ENCODE results near the gene NDRG4. TPM values are rescaled to one million over a fixed set of nuclear protein-coding genes. Genes with fewer than 3 reads are reported as not detected.

The NDRG4 gene
- total and polyA plus RNA-seq, 2 donors (not counting 3 experiments of a cell fraction or from before 2014, with no cell fraction given), result 35.8 to 74.3 TPM

DNA sequence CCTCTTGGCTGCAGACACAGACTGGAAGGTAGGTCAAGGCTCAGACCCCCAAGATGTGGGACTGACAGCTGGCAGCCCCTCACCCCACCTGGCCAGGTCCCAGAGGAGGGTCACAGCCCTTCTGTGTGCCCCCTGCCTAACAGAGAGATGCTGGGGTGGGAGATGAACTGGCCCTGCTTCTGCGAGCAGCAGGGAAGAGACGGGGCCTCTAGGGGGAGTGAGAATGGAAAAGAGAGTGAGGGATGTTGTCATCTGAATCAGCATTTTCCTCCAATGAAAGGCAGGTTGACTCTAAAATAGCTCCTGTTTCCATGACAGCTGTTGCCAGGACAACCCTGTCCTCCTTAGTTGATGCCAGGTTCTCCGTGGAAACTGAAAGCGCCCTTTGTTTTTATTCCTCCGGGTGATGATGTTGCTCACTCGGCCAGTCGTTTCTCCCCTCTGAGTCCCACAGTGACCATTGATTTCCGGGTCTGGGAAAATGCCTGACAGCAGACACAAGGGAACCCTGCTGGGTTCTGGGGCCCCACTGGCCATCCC is 4.9 kb upstream of the NDRG4 start:
- no TSS peak for BruUV-seq (replicated peaks)
- Histone ChIP-seq H3K4me1 (ENCODE audit: control insufficient read depth, extremely low read depth, insufficient read depth, low read length) (no peaks in the 10 kb centered on the region), H3K79me2 (ENCODE audit: control insufficient read depth, insufficient read depth, low read length) (no peaks in the 10 kb centered on the region), H3K9me3 (replicated peaks; ENCODE audit: control insufficient read depth, insufficient read depth, low read length) (no peaks in the 10 kb centered on the region), H4K20me1 (replicated peaks; ENCODE audit: control insufficient read depth, extremely low read depth, insufficient read depth, low read length) (no peaks in the 10 kb centered on the region), H3K4me3 (replicated peaks in 1 of 3; ENCODE audit: insufficient read depth in 1 of 3, low read depth in 1 of 3, low read length in 3 of 3) (no peak overlapping the region), H3K36me3 (ENCODE audit: control insufficient read depth in 2 of 2, extremely low read depth in 1 of 2, insufficient read depth in 2 of 2, low read length in 2 of 2) (peaks cover 0 to 2% of the 10 kb centered on the region in 2 experiments), H3K9ac (replicated peaks; ENCODE audit: extremely low read depth, insufficient read depth, low read length) (no peak overlapping the region), H2AFZ (ENCODE audit: low read depth, low read length) (no peak overlapping the region), H3K9me1 (replicated peaks; ENCODE audit: control insufficient read depth, extremely low read depth, insufficient read depth, low read length) (no peaks in the 10 kb centered on the region), H3K4me2 (ENCODE audit: insufficient read depth, low read length) (no peak overlapping the region), H3K27ac (ENCODE audit: insufficient read depth, low read depth, low read length) (peak overlapping the region; percentile 19), H3K27me3 (ENCODE audit: control insufficient read depth in 2 of 2, insufficient read depth in 2 of 2, low read length in 2 of 2) (no peaks in the 10 kb centered on the region)
- CTCF ChIA-PET, result interaction anchor here (0.6 to 3.3 kb wide), 12 partner anchors 9 to 261 kb away, joined by 3 to 28 read pairs (median 4); no protein-coding TSS in a partner anchor
- TF ChIP-seq, protein P1, sequence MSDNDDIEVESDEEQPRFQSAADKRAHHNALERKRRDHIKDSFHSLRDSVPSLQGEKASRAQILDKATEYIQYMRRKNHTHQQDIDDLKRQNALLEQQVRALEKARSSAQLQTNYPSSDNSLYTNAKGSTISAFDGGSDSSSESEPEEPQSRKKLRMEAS (IDR thresholded peaks at IDR 0.05; ENCODE audit: insufficient read depth, insufficient read length), result peak; percentile 81
- TF ChIP-seq POLR2AphosphoS5 (IDR thresholded peaks at IDR 0.05; ENCODE audit: insufficient read depth, low read depth, low read length) (no peak), GATA2 (IDR thresholded peaks at IDR 0.05; ENCODE audit: insufficient read depth, insufficient read length, low read depth, low read length) (no peak), FOS (IDR thresholded peaks at IDR 0.05; ENCODE audit: borderline replicate concordance, insufficient read depth, low read length) (no peak), JUN (IDR thresholded peaks at IDR 0.05; ENCODE audit: borderline replicate concordance, insufficient read depth, insufficient read length, low read depth) (peak; percentile 40)
- TF ChIP-seq, protein P2, sequence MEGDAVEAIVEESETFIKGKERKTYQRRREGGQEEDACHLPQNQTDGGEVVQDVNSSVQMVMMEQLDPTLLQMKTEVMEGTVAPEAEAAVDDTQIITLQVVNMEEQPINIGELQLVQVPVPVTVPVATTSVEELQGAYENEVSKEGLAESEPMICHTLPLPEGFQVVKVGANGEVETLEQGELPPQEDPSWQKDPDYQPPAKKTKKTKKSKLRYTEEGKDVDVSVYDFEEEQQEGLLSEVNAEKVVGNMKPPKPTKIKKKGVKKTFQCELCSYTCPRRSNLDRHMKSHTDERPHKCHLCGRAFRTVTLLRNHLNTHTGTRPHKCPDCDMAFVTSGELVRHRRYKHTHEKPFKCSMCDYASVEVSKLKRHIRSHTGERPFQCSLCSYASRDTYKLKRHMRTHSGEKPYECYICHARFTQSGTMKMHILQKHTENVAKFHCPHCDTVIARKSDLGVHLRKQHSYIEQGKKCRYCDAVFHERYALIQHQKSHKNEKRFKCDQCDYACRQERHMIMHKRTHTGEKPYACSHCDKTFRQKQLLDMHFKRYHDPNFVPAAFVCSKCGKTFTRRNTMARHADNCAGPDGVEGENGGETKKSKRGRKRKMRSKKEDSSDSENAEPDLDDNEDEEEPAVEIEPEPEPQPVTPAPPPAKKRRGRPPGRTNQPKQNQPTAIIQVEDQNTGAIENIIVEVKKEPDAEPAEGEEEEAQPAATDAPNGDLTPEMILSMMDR (IDR thresholded peaks at IDR 0.05; ENCODE audit: extremely low read depth in 1 of 2, insufficient read depth in 1 of 2, low read depth in 1 of 2, low read length in 2 of 2), result peak; percentile 51 to 61
- POLR2A ChIA-PET, result no interaction called here
- DNase-seq (ENCODE audit: low read depth, low spot score) (peak; percentile 88), FAIRE-seq (peak; percentile 88)
- intact Hi-C loops (cut with micrococcal nuclease), result loop anchor here (1.0 to 5.0 kb wide), 2 partner anchors 166 to 262 kb away; no protein-coding TSS in a partner anchor
- dilution Hi-C loops (cut with MboI; ENCODE audit: extremely low pct_ligation_motif_present, low sequenced_read_pairs), result no loop called here

All from endothelial cell of umbilical vein (primary cell).